HepG2 (cell line): ENCODE data around the gene FITM1. TPM values are rescaled to one million over a fixed set of nuclear protein-coding genes. Genes with fewer than 3 reads are reported as not detected.

ENCODE experiments used
- ARHGAP35 ChIP-seq: sonication (generic); formaldehyde crosslinking; IDR thresholded peaks from 2 replicates; pipeline ENCODE4 v1.9.0; 2022; ENCODE audit warnings: mild to moderate bottlenecking, inconsistent platforms, moderate library complexity, missing genetic modification reagents, borderline replicate concordance
- GATAD2A ChIP-seq: IDR thresholded peaks from 2 replicates; pipeline ENCODE4 v1.6.1; 2016
- IKZF4 ChIP-seq: sonication (generic); formaldehyde crosslinking; IDR thresholded peaks from 2 replicates; pipeline ENCODE4 v1.5.1; 2020; ENCODE audit warnings: borderline replicate concordance, mild to moderate bottlenecking, low read depth, missing genetic modification reagents; ENCODE audit errors: not compliant biosample characterization
- KDM4B ChIP-seq: sonication (generic); formaldehyde crosslinking; IDR thresholded peaks from 2 replicates; pipeline ENCODE4 v1.4.0; 2020; ENCODE audit warnings: missing genetic modification reagents
- NFE2L2 ChIP-seq: fragments of 150-350 bp; IDR thresholded peaks from 2 replicates; pipeline ENCODE4 v1.6.1; 2014; ENCODE audit warnings: low read length
- NR2F2 ChIP-seq: IDR thresholded peaks from 2 replicates; pipeline ENCODE4 v1.6.1; 2012; ENCODE audit warnings: low read depth, inconsistent platforms, borderline replicate concordance
- PHF8 ChIP-seq: sonication (generic); formaldehyde crosslinking; IDR thresholded peaks from 2 replicates; pipeline ENCODE4 v1.5.0; 2020; ENCODE audit warnings: missing genetic modification reagents
- SALL2 ChIP-seq: sonication (generic); formaldehyde crosslinking; IDR thresholded peaks from 2 replicates; pipeline ENCODE4 v1.8.1; 2023; ENCODE audit warnings: mild to moderate bottlenecking, missing genetic modification reagents, inconsistent platforms
- SRSF9 ChIP-seq: fragments of 200-400 bp; formaldehyde crosslinking; IDR thresholded peaks from 2 replicates; pipeline ENCODE4 v1.6.1; 2018; ENCODE audit warnings: borderline replicate concordance, mild to moderate bottlenecking, low read depth, low read length; ENCODE audit not compliant: insufficient read depth, poor library complexity, severe bottlenecking
- SYNCRIP ChIP-seq: fragments of 200-400 bp; formaldehyde crosslinking; IDR thresholded peaks from 2 replicates; pipeline ENCODE4 v1.6.1; 2018; ENCODE audit warnings: mild to moderate bottlenecking, low read depth, low read length; ENCODE audit not compliant: insufficient read depth
- ZNF543 ChIP-seq: sonication (generic); formaldehyde crosslinking; IDR thresholded peaks from 2 replicates; pipeline ENCODE4 v1.4.0; 2020; ENCODE audit warnings: mild to moderate bottlenecking, missing genetic modification reagents
- ZNF616 ChIP-seq: sonication (generic); formaldehyde crosslinking; IDR thresholded peaks from 2 replicates; pipeline ENCODE4 v1.5.0; 2020; ENCODE audit warnings: low read depth, mild to moderate bottlenecking, missing genetic modification reagents
- ZNF652 ChIP-seq: IDR thresholded peaks from 2 replicates; pipeline ENCODE4 v1.6.1; 2016; ENCODE audit warnings: low read depth, borderline replicate concordance
- polyA plus RNA-seq, 8 experiments: library from polyadenylated mRNA; depleted of rRNA in 3 of 8; stranded (reverse) in 7 of 8; unstranded in 1 of 8; fragments of >200 nt; fragmentation: Illumina TruSeq in 4 of 8; extraction: Trizol in 4 of 8; gene quantifications; 2 replicates each; pipeline versions ENCODE4 v1.2.1 to v1.2.3, GENCODE V29; 2011 to 2016; ENCODE audit warnings: low read depth in 4 of 8, missing spikeins in 1 of 8, mixed read lengths in 1 of 8; ENCODE audit not compliant: insufficient read depth in 1 of 8
- total RNA-seq, 5 experiments: library from RNA; depleted of rRNA; stranded (reverse); fragments of >200 nt; fragmentation: Illumina TruSeq; extraction: Trizol; gene quantifications; 2 replicates each; pipeline ENCODE4 v1.2.3, GENCODE V29; 2016; ENCODE audit warnings: low read depth in 1 of 5
- TF ChIP-seq, protein P1 (sequence below): sonication (generic); formaldehyde crosslinking; IDR thresholded peaks from 2 replicates; pipeline ENCODE4 v1.4.0; 2020; ENCODE audit warnings: missing genetic modification reagents
- TF ChIP-seq, protein P2 (sequence below): sonication (generic); formaldehyde crosslinking; IDR thresholded peaks from 2 replicates; pipeline ENCODE4 v1.8.1; 2023; ENCODE audit warnings: missing genetic modification reagents, inconsistent platforms, borderline replicate concordance
- TF ChIP-seq, protein P3 (sequence below): sonication (generic); formaldehyde crosslinking; IDR thresholded peaks from 2 replicates; pipeline ENCODE4 v1.4.0; 2020; ENCODE audit warnings: missing genetic modification reagents
- TF ChIP-seq, protein P4 (sequence below): sonication (generic); formaldehyde crosslinking; IDR thresholded peaks from 2 replicates; pipeline ENCODE4 v1.8.1; 2023; ENCODE audit warnings: mild to moderate bottlenecking, missing genetic modification reagents
- TF ChIP-seq, protein P5 (sequence below): sonication (generic); formaldehyde crosslinking; IDR thresholded peaks from 2 replicates; pipeline ENCODE4 v1.4.0; 2020; ENCODE audit warnings: missing genetic modification reagents

Gene FITM1
- total and polyA plus RNA-seq, 2 of the 13 experiments (the other 11 are each of a cell fraction or from before 2014, with no cell fraction given): 2.7 to 5.8 TPM

DNA sequence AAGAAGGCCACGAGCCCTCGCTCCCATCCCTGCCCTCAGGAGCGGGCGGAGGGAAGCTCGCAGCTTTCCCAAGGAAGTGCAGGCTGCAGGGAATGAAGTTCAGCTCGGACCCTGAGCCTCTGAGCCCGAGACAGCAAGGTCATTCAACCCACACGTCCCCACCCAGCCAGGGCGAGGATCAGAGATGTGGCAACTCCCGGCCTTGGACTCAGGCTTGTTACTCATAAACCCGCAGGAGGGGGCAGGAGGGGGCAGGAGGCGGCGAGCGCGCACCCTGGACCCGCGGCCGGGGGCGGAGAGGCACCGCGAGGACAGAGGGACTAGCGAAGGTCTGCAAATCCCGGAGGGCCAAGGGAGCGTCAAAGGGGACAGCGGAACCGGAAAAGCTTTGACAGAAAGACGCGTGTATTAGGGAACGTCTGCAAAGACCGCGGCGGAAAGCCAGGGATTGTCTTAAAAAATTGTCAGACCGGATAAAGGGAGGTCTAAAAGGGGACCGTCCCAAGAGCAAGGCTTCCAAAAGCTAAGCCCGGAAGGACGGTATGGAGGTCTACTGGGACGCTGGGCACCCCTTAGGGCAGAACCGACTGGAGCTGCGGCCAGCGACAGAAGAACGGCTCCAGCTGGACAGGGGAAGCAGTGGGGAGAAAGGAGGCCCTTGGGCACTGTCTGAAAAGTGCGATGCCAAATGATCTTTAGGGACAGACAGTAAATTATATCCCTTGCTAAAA is 16.5 kb upstream of the FITM1 start (continued):
- TF ChIP-seq, protein P1, sequence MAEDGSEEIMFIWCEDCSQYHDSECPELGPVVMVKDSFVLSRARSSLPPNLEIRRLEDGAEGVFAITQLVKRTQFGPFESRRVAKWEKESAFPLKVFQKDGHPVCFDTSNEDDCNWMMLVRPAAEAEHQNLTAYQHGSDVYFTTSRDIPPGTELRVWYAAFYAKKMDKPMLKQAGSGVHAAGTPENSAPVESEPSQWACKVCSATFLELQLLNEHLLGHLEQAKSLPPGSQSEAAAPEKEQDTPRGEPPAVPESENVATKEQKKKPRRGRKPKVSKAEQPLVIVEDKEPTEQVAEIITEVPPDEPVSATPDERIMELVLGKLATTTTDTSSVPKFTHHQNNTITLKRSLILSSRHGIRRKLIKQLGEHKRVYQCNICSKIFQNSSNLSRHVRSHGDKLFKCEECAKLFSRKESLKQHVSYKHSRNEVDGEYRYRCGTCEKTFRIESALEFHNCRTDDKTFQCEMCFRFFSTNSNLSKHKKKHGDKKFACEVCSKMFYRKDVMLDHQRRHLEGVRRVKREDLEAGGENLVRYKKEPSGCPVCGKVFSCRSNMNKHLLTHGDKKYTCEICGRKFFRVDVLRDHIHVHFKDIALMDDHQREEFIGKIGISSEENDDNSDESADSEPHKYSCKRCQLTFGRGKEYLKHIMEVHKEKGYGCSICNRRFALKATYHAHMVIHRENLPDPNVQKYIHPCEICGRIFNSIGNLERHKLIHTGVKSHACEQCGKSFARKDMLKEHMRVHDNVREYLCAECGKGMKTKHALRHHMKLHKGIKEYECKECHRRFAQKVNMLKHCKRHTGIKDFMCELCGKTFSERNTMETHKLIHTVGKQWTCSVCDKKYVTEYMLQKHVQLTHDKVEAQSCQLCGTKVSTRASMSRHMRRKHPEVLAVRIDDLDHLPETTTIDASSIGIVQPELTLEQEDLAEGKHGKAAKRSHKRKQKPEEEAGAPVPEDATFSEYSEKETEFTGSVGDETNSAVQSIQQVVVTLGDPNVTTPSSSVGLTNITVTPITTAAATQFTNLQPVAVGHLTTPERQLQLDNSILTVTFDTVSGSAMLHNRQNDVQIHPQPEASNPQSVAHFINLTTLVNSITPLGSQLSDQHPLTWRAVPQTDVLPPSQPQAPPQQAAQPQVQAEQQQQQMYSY: peak; percentile 91
- TF ChIP-seq, protein P2, sequence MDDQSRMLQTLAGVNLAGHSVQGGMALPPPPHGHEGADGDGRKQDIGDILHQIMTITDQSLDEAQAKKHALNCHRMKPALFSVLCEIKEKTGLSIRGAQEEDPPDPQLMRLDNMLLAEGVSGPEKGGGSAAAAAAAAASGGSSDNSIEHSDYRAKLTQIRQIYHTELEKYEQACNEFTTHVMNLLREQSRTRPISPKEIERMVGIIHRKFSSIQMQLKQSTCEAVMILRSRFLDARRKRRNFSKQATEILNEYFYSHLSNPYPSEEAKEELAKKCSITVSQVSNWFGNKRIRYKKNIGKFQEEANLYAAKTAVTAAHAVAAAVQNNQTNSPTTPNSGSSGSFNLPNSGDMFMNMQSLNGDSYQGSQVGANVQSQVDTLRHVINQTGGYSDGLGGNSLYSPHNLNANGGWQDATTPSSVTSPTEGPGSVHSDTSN (CRISPR knock-in tag): peak; percentile 2; the same call in 1 of the 2 replicates
- TF ChIP-seq ARHGAP35 (peak; percentile 89; the same call in 1 of the 2 replicates), ZNF543 (CRISPR knock-in tag) (peak; percentile 99), NR2F2 (no peak), SRSF9 (no peak), GATAD2A (CRISPR knock-in tag) (peak; percentile 99), ZNF652 (CRISPR knock-in tag) (peak; percentile 77), SALL2 (CRISPR knock-in tag) (peak; percentile 99), SYNCRIP (no peak), ZNF616 (0 out of 2 replicates have a peak, but pooled peaks have one; percentile 94), IKZF4 (CRISPR knock-in tag) (no peak), PHF8 (CRISPR knock-in tag) (peak; percentile 86), NFE2L2 (no peak), KDM4B (CRISPR knock-in tag) (peak; percentile 99)
- TF ChIP-seq, protein P3, sequence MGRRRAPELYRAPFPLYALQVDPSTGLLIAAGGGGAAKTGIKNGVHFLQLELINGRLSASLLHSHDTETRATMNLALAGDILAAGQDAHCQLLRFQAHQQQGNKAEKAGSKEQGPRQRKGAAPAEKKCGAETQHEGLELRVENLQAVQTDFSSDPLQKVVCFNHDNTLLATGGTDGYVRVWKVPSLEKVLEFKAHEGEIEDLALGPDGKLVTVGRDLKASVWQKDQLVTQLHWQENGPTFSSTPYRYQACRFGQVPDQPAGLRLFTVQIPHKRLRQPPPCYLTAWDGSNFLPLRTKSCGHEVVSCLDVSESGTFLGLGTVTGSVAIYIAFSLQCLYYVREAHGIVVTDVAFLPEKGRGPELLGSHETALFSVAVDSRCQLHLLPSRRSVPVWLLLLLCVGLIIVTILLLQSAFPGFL: no peak
- TF ChIP-seq, protein P4, sequence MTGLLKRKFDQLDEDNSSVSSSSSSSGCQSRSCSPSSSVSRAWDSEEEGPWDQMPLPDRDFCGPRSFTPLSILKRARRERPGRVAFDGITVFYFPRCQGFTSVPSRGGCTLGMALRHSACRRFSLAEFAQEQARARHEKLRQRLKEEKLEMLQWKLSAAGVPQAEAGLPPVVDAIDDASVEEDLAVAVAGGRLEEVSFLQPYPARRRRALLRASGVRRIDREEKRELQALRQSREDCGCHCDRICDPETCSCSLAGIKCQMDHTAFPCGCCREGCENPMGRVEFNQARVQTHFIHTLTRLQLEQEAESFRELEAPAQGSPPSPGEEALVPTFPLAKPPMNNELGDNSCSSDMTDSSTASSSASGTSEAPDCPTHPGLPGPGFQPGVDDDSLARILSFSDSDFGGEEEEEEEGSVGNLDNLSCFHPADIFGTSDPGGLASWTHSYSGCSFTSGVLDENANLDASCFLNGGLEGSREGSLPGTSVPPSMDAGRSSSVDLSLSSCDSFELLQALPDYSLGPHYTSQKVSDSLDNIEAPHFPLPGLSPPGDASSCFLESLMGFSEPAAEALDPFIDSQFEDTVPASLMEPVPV (CRISPR knock-in tag): peak; percentile 99
- TF ChIP-seq, protein P5, sequence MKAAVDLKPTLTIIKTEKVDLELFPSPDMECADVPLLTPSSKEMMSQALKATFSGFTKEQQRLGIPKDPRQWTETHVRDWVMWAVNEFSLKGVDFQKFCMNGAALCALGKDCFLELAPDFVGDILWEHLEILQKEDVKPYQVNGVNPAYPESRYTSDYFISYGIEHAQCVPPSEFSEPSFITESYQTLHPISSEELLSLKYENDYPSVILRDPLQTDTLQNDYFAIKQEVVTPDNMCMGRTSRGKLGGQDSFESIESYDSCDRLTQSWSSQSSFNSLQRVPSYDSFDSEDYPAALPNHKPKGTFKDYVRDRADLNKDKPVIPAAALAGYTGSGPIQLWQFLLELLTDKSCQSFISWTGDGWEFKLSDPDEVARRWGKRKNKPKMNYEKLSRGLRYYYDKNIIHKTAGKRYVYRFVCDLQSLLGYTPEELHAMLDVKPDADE (CRISPR knock-in tag): peak; percentile 97
